AG09319 (cell line): ENCODE measurements around the gene MADD.

Experiments
- DNase-seq: peaks from one replicate; pipeline ENCODE4 v3.0.0-alpha.2; 2010; ENCODE audit warnings: low read depth; ENCODE audit errors: extremely low read depth
- TF ChIP-seq, protein P1 (sequence below): IDR thresholded peaks from 2 replicates; pipeline ENCODE4 v1.5.1; 2011; ENCODE audit warnings: low read depth, mild to moderate bottlenecking, inconsistent platforms, low read length, moderate library complexity

The MADD gene

DNA sequence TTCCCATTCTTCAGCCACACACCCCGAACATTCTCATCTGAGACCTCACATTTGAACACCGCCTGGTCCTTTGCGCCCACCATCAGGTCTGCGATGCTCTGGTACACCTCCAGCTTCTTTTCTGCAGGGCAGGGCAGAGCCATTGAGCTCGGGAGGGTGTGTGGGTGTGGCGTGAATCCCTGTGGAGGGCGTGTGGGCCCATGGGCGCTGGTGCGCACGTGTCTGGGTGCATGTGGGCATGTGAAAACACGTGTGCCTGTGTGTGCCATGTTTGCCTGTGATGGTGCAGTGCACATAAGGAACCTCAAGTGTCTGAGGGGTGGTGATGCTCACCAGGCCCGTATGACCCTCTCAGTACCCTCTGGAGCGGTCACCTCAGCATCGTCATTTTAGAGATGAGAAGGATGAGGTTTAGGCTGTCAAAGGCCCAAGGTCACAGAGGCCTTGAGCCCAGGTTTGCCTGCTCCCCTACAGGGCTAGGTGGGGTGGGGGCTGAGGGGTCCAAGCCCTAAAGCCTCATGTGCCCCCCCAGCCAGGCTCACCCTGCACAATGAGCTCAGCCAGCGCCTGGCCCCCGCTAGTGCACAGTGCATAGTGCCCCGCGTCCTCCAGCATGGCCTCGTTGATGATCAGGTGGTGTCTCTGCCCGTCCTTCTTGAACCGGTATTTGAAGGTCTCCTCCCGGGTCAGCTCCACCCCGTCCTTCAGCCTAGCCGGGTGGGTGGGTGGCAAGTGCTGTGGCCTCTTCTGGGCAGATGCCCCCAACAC, 72.3 kb downstream of the MADD start:
- DNase-seq: no peak
- TF ChIP-seq, protein P1, sequence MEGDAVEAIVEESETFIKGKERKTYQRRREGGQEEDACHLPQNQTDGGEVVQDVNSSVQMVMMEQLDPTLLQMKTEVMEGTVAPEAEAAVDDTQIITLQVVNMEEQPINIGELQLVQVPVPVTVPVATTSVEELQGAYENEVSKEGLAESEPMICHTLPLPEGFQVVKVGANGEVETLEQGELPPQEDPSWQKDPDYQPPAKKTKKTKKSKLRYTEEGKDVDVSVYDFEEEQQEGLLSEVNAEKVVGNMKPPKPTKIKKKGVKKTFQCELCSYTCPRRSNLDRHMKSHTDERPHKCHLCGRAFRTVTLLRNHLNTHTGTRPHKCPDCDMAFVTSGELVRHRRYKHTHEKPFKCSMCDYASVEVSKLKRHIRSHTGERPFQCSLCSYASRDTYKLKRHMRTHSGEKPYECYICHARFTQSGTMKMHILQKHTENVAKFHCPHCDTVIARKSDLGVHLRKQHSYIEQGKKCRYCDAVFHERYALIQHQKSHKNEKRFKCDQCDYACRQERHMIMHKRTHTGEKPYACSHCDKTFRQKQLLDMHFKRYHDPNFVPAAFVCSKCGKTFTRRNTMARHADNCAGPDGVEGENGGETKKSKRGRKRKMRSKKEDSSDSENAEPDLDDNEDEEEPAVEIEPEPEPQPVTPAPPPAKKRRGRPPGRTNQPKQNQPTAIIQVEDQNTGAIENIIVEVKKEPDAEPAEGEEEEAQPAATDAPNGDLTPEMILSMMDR: no peak

DNA sequence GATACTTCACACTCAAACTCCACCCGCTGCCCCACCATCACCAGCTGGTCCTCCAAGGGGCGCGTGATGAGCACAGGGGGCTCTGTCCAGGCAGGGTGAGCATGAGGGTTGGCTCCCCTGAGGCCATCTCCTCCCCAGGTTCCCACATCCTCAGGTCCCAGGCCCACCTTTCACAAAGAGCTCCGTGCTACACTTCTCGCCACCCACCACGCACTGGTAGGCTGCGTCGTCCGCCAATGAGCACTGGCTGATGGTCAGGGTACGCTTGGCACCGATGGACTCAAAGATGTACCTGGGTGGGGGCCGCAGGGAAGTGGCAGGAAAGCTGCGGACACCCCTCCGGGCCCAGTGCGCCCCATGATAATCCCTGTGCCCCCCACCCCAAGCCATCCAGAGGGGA, 72.9 kb downstream of the MADD start:
- DNase-seq: no peak
- TF ChIP-seq, protein P1: no peak

- DNase-seq: no peak
- TF ChIP-seq, protein P1: no peak
Observed at GRCh38 chr11:47345890-47346563, 76.1 kb downstream of the MADD start.

- TF ChIP-seq, protein P1: no peak
- DNase-seq: no peak
Observed at GRCh38 chr11:47347137-47347536, 77.2 kb downstream of the MADD start.

- DNase-seq: no peak
- TF ChIP-seq, protein P1: no peak
Observed at GRCh38 chr11:47348131-47348802, 78.3 kb downstream of the MADD start.

GRCh38 chr11:47348859-47349258, 78.9 kb downstream of the MADD start:
- TF ChIP-seq, protein P1: peak; percentile 17
- DNase-seq: no peak
